GM21381 (cell line): ENCODE data around the gene VILL.
A peak's percentile ranks its signal among the peaks of the same experiment; 100 is the strongest.
"Not testable (repeated sequence)": the region's sequence is repeated elsewhere in the genome, so short reads cannot be mapped to it uniquely, and the experiment has no call there.

Experiments
- ATAC-seq: cut with Tn5 transposase; IDR thresholded peaks from one replicate; pipeline ENCODE4 v1.9.1; 2021; ENCODE audit warnings: mild to moderate bottlenecking, moderate library complexity; ENCODE audit not compliant: unreplicated experiment

The VILL gene

GRCh38 chr3:37963016-37963415 lies 27.6 kb upstream of the VILL start:
- ATAC-seq = no peak

DNA sequence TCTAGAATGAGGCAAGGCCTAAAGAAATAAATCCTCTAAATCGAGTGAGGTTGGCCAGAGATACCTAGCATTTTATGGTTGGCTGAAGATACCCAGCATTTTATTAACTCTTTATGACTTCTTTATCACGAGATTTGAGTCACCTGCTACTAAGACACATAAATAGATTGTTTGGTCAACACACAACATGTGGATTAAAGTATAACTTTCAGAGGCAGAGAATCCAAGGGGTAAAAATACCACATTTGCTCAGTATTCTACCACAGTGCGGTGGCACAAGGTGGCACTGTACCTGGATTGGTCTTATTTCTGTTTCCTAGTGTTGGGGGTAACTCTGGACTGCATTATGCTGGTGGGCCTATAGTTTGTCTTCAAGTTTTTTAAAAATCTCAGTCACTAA lies 27.0 kb upstream of the VILL start:
- no peak for ATAC-seq

GRCh38 chr3:37964146-37964545 lies 26.4 kb upstream of the VILL start:
- ATAC-seq = no peak

- ATAC-seq = no peak
Measured at GRCh38 chr3:37964716-37965115, 25.9 kb upstream of the VILL start.

GRCh38 chr3:37967260-37967881 lies 23.2 kb upstream of the VILL start:
- peak; percentile 69 for ATAC-seq

- no peak for ATAC-seq
Measured at GRCh38 chr3:37968199-37968598, 22.4 kb upstream of the VILL start.

DNA sequence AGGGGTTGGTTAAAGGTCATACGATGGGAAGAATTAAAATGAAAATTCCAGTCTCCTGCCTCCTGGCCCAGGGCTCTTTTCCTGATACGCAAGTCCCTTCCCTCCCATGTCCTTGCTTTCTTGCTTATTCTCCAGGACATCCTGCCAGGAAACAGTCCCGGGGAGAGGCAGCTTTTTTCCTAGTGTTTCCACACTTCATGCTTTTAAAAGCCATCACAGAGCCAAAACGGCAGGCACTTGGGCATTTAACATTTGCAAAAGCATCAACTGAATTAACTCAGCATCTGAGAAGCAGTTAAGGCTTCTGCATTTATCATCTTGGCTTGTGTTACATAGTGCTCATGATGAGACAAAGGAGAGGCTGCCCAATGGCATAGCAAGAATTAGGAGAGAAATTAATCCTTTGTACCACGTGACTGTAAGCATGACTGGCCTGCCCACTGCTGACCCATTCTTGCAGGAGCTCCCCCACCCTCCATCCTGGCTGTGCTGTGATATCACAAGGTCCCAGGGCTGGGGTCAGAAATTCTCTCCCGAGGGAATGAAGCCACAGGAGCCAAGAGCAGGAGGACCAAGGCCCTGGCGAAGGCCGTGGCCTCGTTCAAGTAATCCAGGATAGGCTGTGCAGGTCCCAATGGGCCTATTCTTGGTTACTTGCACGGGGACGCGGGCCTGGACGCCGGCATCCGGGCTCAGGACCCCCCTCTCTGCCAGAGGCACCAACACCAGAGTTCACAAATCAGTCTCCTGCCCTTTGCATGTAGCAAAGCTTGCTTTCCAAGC lies 21.6 kb upstream of the VILL start:
- no peak for ATAC-seq

GRCh38 chr3:37969596-37970100 lies 20.9 kb upstream of the VILL start:
- ATAC-seq = no peak

GRCh38 chr3:37970802-37971201 lies 19.8 kb upstream of the VILL start:
- no peak for ATAC-seq

GRCh38 chr3:37971467-37971866 lies 19.1 kb upstream of the VILL start:
- ATAC-seq = no peak

- ATAC-seq = not testable (repeated sequence)
Measured at GRCh38 chr3:37972056-37972455, 18.5 kb upstream of the VILL start.

GRCh38 chr3:37973246-37974054 lies 17.1 kb upstream of the VILL start:
- ATAC-seq = no peak

DNA sequence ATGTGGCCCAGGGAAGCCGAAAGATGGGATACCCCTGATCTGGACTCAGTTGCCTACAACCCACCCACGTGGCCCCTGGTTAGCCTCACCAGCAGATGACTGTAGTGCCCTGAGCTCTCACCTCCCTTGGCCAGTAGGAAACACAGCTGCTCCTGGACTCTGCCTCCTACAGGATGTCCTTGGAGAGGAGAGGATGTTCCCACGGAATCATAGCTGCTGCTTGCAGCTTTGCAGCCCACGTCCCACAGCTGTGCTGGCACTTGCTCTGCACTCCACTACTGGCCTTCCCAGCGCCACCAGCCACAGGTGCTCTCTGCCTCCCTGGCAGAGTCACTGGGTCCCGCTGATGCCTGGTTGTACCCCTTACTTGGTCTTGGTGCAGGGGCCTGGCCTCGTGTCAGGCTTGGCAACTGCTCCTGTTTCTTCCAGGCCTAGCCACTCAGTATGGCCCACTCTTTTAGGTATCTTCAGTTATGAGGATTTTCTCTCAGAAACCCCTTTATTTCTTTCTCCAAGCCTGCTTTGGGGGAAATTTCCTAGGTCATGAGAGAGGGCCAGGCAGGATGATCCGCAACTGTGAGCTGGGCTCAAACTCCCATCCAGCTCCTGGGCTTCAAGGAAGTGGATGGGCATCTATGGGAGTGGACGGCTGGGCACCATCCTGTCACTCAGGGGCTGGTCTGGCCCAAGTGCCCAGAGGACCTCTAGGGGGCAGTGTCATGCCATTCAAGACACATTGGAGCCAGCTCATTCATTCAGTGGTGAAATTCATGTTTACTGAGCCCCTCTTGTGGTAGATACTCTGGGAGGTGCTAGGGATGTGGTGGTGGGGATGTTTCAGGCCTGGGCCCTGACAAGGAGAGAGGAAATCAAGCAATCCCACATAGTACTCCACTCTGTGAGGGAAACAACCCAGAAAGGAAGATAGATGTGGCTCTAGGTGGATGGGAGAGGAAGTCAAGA lies 16.2 kb upstream of the VILL start:
- ATAC-seq = peak; percentile 83

GRCh38 chr3:37979541-37980461 lies 10.8 kb upstream of the VILL start:
- no peak for ATAC-seq

DNA sequence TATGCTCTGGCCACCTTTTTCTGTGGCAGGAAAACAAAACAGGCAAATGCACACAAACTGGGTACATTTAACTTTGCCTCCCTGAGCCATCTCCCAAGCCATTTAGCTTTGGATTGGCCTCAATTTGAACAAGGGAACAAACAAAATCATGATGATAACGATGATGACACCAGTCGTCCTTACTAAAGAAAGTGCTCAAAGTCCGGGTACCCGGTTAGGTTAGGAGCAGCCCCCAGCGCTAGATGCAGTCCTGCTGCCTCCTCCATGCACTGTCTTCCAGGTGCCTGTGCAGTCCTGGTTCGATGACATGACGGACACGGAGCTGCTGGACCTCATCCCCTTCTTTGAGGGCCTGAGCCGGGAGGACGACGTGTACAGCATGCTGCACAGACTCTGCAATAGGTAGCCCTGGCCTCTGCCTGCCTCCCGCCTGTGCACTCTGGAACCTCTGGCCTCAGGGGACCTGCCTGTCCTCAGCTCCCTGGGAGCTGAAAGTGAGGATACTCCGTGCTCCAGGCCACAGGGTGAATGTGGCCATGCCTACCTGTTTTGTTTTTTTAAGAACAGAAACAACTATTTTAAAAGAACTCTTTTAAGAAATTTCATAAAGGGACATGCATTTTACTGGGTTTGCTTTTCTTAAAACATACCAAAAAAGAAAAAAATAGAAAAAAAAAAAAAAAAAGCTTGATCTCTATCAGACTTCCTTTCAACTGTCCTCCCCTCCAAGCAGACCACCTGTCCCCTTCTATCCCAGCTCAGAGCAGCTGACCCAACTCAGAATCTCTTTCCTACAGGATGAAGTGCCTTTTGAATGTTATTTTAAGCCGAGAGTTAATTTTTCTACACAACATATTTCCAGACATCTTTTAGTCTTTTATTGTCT lies 9.9 kb upstream of the VILL start:
- ATAC-seq = no peak

- ATAC-seq = no peak
Measured at GRCh38 chr3:37981348-37981664, 9.3 kb upstream of the VILL start.

DNA sequence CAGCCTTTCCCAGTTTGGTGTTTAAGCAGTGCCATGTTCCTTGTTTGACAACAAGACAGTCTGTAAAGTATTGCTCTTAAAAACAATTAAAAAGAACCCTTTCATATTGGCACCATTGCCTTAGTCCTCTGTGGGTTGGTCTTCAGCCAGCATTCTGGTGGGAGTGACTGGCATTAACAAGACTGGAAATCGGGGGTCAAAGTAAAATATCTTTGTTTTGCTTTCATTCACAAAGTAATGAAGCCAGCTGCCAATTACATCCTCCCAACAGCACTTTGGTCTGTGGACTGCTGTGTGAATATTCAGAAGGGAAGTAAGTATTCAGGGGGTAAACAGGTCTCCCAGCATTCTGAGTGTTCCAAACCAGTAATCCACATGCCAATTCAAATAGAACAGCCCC lies 8.3 kb upstream of the VILL start:
- ATAC-seq = no peak

- ATAC-seq = no peak
Measured at GRCh38 chr3:37984051-37984450, 6.5 kb upstream of the VILL start.

DNA sequence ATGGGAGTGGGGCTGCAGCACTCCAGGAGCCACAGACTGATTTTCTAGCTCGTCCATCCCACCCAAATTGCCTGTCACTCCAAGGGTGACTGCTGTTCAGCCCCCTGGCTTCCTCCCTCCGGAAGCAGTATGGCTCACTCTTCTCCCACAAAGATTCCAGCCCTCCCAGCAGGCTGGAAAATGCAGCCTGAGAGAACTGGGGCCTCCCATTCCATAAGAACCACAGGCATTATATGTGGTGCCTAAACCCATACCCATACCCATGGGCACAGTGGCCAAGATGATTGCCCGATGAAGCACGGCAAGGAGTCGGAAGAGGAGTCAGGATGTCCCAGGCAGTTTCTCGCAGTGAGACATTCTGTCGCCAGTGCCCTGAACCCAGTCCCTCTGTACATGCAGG lies 6.0 kb upstream of the VILL start:
- no peak for ATAC-seq
